H1 (cell line): ENCODE data around the gene CTNNA3. TPM values are rescaled to one million over a fixed set of nuclear protein-coding genes. Genes with fewer than 3 reads are reported as not detected.

ENCODE experiments used
- BACH1 ChIP-seq: IDR thresholded peaks from 2 replicates; pipeline ENCODE4 v1.6.1; 2012; ENCODE audit warnings: low read length, improper control_type of control experiment
- KDM4A ChIP-seq: IDR thresholded peaks from one replicate; pipeline ENCODE4 v1.7.1; 2012; ENCODE audit warnings: low read depth, mild to moderate bottlenecking, moderate library complexity, low read length, inconsistent platforms; ENCODE audit not compliant: severe bottlenecking
- RNF2 ChIP-seq: fragments of 200-900, 300-1000 bp; sonication (generic); IDR thresholded peaks from 2 replicates; pipeline ENCODE4 v1.7.1; 2016; ENCODE audit warnings: borderline replicate concordance, low read depth, mild to moderate bottlenecking, antibody characterized with exemption, low read length; ENCODE audit not compliant: poor library complexity, severe bottlenecking; ENCODE audit errors: missing control alignments
- SP1 ChIP-seq: IDR thresholded peaks from 2 replicates; pipeline ENCODE4 v1.6.1; 2011; ENCODE audit warnings: low read depth, low read length
- polyA plus RNA-seq, 7 experiments: library from polyadenylated mRNA; depleted of rRNA in 3 of 7; stranded (reverse) in 5 of 7; unstranded in 2 of 7; fragments of >200 nt in 5 of 7; fragments of 200-250 nt in 2 of 7; gene quantifications; 1 replicate in 5 of 7; 2 replicates in 1 of 7; 4 replicates in 1 of 7; pipeline versions ENCODE4 v1.2.1 to v1.2.3, GENCODE V29; 2011 to 2013; ENCODE audit warnings: missing spikeins in 2 of 7, mixed read lengths in 2 of 7
- total RNA-seq: library from RNA; stranded (reverse); fragmentation: NEBNext Ultra II Directional; extraction: Animal tissue kit (Norgen Biotek cat#: 25700); gene quantifications from 2 replicates; pipeline ENCODE4 v1.2.1, GENCODE V29; 2021
- TF ChIP-seq, protein P1 (sequence below): fragments of 300-600 bp; sonication (generic); IDR thresholded peaks from 2 replicates; pipeline ENCODE4 v1.7.1; 2012; ENCODE audit warnings: low read length, moderate library complexity, mild to moderate bottlenecking, inconsistent platforms; ENCODE audit not compliant: insufficient replicate concordance

The CTNNA3 gene
- total and polyA plus RNA-seq, 2 of the 8 experiments (the other 6 are each of a cell fraction or from before 2014, with no cell fraction given) = 1.3 to 1.5 TPM

DNA sequence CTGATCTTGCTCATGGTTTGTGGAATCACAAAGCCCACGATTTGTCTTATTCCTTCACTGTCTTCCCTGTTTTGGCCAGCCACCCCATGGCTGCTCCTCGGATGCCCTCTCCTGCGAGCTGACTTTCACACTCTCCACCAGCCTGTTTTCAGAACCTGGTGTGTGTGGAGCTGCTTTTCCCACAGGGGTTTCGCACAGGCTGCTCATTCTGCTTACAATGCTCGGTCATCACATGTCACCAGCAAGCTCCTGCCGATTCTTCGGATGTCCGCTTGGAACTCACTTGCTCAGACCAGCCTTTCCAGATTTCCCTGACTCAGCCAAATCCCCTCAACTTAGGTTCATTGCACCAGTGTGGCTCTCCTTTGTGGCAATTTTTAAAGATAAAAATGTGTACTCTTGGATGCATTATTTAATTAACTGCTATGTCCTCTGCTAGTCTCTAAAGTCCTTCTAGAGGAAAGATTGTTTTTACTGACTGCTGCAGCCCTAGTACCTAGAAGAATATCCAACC, 1788.7 kb downstream of the CTNNA3 start (continued):
- TF ChIP-seq, protein P1, sequence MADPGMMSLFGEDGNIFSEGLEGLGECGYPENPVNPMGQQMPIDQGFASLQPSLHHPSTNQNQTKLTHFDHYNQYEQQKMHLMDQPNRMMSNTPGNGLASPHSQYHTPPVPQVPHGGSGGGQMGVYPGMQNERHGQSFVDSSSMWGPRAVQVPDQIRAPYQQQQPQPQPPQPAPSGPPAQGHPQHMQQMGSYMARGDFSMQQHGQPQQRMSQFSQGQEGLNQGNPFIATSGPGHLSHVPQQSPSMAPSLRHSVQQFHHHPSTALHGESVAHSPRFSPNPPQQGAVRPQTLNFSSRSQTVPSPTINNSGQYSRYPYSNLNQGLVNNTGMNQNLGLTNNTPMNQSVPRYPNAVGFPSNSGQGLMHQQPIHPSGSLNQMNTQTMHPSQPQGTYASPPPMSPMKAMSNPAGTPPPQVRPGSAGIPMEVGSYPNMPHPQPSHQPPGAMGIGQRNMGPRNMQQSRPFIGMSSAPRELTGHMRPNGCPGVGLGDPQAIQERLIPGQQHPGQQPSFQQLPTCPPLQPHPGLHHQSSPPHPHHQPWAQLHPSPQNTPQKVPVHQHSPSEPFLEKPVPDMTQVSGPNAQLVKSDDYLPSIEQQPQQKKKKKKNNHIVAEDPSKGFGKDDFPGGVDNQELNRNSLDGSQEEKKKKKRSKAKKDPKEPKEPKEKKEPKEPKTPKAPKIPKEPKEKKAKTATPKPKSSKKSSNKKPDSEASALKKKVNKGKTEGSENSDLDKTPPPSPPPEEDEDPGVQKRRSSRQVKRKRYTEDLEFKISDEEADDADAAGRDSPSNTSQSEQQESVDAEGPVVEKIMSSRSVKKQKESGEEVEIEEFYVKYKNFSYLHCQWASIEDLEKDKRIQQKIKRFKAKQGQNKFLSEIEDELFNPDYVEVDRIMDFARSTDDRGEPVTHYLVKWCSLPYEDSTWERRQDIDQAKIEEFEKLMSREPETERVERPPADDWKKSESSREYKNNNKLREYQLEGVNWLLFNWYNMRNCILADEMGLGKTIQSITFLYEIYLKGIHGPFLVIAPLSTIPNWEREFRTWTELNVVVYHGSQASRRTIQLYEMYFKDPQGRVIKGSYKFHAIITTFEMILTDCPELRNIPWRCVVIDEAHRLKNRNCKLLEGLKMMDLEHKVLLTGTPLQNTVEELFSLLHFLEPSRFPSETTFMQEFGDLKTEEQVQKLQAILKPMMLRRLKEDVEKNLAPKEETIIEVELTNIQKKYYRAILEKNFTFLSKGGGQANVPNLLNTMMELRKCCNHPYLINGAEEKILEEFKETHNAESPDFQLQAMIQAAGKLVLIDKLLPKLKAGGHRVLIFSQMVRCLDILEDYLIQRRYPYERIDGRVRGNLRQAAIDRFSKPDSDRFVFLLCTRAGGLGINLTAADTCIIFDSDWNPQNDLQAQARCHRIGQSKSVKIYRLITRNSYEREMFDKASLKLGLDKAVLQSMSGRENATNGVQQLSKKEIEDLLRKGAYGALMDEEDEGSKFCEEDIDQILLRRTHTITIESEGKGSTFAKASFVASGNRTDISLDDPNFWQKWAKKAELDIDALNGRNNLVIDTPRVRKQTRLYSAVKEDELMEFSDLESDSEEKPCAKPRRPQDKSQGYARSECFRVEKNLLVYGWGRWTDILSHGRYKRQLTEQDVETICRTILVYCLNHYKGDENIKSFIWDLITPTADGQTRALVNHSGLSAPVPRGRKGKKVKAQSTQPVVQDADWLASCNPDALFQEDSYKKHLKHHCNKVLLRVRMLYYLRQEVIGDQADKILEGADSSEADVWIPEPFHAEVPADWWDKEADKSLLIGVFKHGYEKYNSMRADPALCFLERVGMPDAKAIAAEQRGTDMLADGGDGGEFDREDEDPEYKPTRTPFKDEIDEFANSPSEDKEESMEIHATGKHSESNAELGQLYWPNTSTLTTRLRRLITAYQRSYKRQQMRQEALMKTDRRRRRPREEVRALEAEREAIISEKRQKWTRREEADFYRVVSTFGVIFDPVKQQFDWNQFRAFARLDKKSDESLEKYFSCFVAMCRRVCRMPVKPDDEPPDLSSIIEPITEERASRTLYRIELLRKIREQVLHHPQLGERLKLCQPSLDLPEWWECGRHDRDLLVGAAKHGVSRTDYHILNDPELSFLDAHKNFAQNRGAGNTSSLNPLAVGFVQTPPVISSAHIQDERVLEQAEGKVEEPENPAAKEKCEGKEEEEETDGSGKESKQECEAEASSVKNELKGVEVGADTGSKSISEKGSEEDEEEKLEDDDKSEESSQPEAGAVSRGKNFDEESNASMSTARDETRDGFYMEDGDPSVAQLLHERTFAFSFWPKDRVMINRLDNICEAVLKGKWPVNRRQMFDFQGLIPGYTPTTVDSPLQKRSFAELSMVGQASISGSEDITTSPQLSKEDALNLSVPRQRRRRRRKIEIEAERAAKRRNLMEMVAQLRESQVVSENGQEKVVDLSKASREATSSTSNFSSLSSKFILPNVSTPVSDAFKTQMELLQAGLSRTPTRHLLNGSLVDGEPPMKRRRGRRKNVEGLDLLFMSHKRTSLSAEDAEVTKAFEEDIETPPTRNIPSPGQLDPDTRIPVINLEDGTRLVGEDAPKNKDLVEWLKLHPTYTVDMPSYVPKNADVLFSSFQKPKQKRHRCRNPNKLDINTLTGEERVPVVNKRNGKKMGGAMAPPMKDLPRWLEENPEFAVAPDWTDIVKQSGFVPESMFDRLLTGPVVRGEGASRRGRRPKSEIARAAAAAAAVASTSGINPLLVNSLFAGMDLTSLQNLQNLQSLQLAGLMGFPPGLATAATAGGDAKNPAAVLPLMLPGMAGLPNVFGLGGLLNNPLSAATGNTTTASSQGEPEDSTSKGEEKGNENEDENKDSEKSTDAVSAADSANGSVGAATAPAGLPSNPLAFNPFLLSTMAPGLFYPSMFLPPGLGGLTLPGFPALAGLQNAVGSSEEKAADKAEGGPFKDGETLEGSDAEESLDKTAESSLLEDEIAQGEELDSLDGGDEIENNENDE = no peak
- TF ChIP-seq RNF2 = no peak
- no peak for TF ChIP-seq SP1
- no peak for TF ChIP-seq BACH1
- no peak for TF ChIP-seq KDM4A
